ENCODE data around the gene DNAJC18.

DNAJC18 gene

GRCh38 chr5:139406963-139407362 lies 32.4 kb downstream of the DNAJC18 start:
- H3K27me3 ChIP-seq (replicated peaks): no peaks in the 10 kb centered on the region
- H3K27ac ChIP-seq: no peak overlapping the region
- no peak for DNase-seq
- in situ Hi-C loops (cut with HindIII; ENCODE audit: low pct_ligation_motif_present, low sequenced_read_pairs): loop anchor here (25.0 kb wide), 1 partner anchor 355 kb away; no protein-coding TSS in a partner anchor
- TF ChIP-seq CTCF (IDR thresholded peaks at IDR 0.05; ENCODE audit: low read depth, low read length, missing control alignments): no peak
- H3K4me3 ChIP-seq (ENCODE audit: low read depth, low read length): no peak overlapping the region
- no peaks in the 10 kb centered on the region for H3K36me3 ChIP-seq (replicated peaks)

- DNase-seq: no peak
- Histone ChIP-seq H3K27me3 (replicated peaks) (no peaks in the 10 kb centered on the region), H3K27ac (peak overlapping the region; percentile 96), H3K4me3 (ENCODE audit: low read depth, low read length) (peak overlapping the region; percentile 64), H3K36me3 (replicated peaks) (no peaks in the 10 kb centered on the region)
- no peak for TF ChIP-seq CTCF (IDR thresholded peaks at IDR 0.05; ENCODE audit: low read depth, low read length, missing control alignments)
- in situ Hi-C loops (cut with HindIII; ENCODE audit: low pct_ligation_motif_present, low sequenced_read_pairs): loop anchor here (25.0 kb wide), 1 partner anchor 358 kb away; no protein-coding TSS in a partner anchor
Observed at GRCh38 chr5:139404484-139404840, 34.9 kb downstream of the DNAJC18 start.

- DNase-seq: peak; percentile 97
- H3K27ac ChIP-seq: peak within 1 kb of the TSS; percentile 96
- H3K36me3 ChIP-seq (replicated peaks): no peaks in the 10 kb centered on the region
- peak within 1 kb of the TSS; percentile 64 for H3K4me3 ChIP-seq (ENCODE audit: low read depth, low read length)
- in situ Hi-C loops (cut with HindIII; ENCODE audit: low pct_ligation_motif_present, low sequenced_read_pairs): loop anchor here (25.0 kb wide), 1 partner anchor 358 kb away; no protein-coding TSS in a partner anchor
- H3K27me3 ChIP-seq (replicated peaks): no peaks in the 10 kb centered on the region
- TF ChIP-seq CTCF (IDR thresholded peaks at IDR 0.05; ENCODE audit: low read depth, low read length, missing control alignments): no peak
Observed at GRCh38 chr5:139403787-139404483, 35.4 kb downstream of the DNAJC18 start, which contains the start of gene SPATA24. SPATA24 (minus strand) TSS chr5:139404089; CDS start chr5:139404060, 29 bp downstream.

GRCh38 chr5:139403418-139403786 lies 35.9 kb downstream of the DNAJC18 start:
- Histone ChIP-seq H3K4me3 (ENCODE audit: low read depth, low read length) (peak overlapping the region; percentile 64), H3K27ac (peak overlapping the region; percentile 96), H3K36me3 (replicated peaks) (no peaks in the 10 kb centered on the region), H3K27me3 (replicated peaks) (no peaks in the 10 kb centered on the region)
- DNase-seq: no peak
- TF ChIP-seq CTCF (IDR thresholded peaks at IDR 0.05; ENCODE audit: low read depth, low read length, missing control alignments): no peak
- in situ Hi-C loops (cut with HindIII; ENCODE audit: low pct_ligation_motif_present, low sequenced_read_pairs): loop anchor here (25.0 kb wide), 1 partner anchor 359 kb away; no protein-coding TSS in a partner anchor

- no peak for DNase-seq
Observed at GRCh38 chr5:139402561-139403158, 36.7 kb downstream of the DNAJC18 start.

More at GRCh38 chr5:139402561-139403158, 36.7 kb downstream of the DNAJC18 start:
- H3K27me3 ChIP-seq (replicated peaks): no peaks in the 10 kb centered on the region
- no peaks in the 10 kb centered on the region for H3K36me3 ChIP-seq (replicated peaks)
- no peak overlapping the region for H3K4me3 ChIP-seq (ENCODE audit: low read depth, low read length)
- no peak overlapping the region for H3K27ac ChIP-seq
- in situ Hi-C loops (cut with HindIII; ENCODE audit: low pct_ligation_motif_present, low sequenced_read_pairs): loop anchor here (25.0 kb wide), 1 partner anchor 360 kb away; no protein-coding TSS in a partner anchor
- TF ChIP-seq CTCF (IDR thresholded peaks at IDR 0.05; ENCODE audit: low read depth, low read length, missing control alignments): peak; percentile 61
